Esophagus muscularis mucosa (tissue), 4 donors: ENCODE measurements around the gene ATG9A. TPM values are rescaled to one million over a fixed set of nuclear protein-coding genes. Genes with fewer than 3 reads are reported as not detected.

Experiments used
- DNase-seq: peaks from one replicate; pipeline ENCODE4 v3.0.0-alpha.2; 2017; ENCODE audit errors: extremely low spot score
- H3K27ac ChIP-seq, 4 donors: fragments of 200-600 bp; sonication (generic); replicated peaks in 1 of 4; 1 replicate in 3 of 4; 2 replicates in 1 of 4; pipeline ENCODE4 v1.5.1; 2016 to 2019; ENCODE audit warnings: mild to moderate bottlenecking in 1 of 4
- H3K27me3 ChIP-seq, 4 donors: fragments of 200-600 bp; sonication (generic); one replicate each; pipeline versions ENCODE4 v1.5.1 to v1.6.0; 2016 to 2019
- H3K36me3 ChIP-seq, 4 donors: fragments of 200-600 bp; sonication (generic); one replicate each; pipeline ENCODE4 v1.5.1; 2016 to 2019
- H3K4me1 ChIP-seq, 4 donors: fragments of 200-600 bp; sonication (generic); one replicate each; pipeline ENCODE4 v1.5.1; 2016 to 2019
- H3K4me3 ChIP-seq, 4 donors: fragments of 200-600 bp; sonication (generic); 1 replicate in 2 of 4; 2 replicates in 2 of 4; pipeline ENCODE4 v1.5.1; 2016 to 2019; ENCODE audit warnings: mild to moderate bottlenecking in 4 of 4, moderate library complexity in 1 of 4
- H3K9me3 ChIP-seq, 4 donors: fragments of 200-600 bp; sonication (generic); 1 replicate in 3 of 4; 2 replicates in 1 of 4; pipeline ENCODE4 v1.5.1; 2016 to 2019
- EP300 ChIP-seq: sonication (generic); formaldehyde crosslinking; IDR thresholded peaks from one replicate; pipeline ENCODE4 v1.6.1; 2017; ENCODE audit warnings: antibody characterized with exemption
- POLR2A ChIP-seq: fragments of 450-650 bp; IDR thresholded peaks from one replicate; pipeline ENCODE4 v1.6.1; 2017; ENCODE audit warnings: antibody characterized with exemption, moderate library complexity, mild to moderate bottlenecking, low read depth
- POLR2AphosphoS5 ChIP-seq, 2 donors: sonication (generic); formaldehyde crosslinking; IDR thresholded peaks; one replicate each; pipeline ENCODE4 v1.6.1; 2017; ENCODE audit warnings: antibody characterized with exemption in 2 of 2
- WGBS: methylation state at CpG from one replicate; pipeline ENCODE4 v1.1.5; 2018; 5-methylcytosine and 5-hydroxymethylcytosine counted together
- intact Hi-C: fragments of 100-400 bp; cut with DNase I; formaldehyde crosslinking; loops from one replicate; pipeline ENCODE4 v1.15.1; 2023
- total RNA-seq, 4 donors: library from RNA; depleted of rRNA; stranded (reverse); fragments of >200 nt; gene quantifications; one replicate each; pipeline versions ENCODE4 v1.1.0 to v1.2.1, GENCODE V29; 2016
- TF ChIP-seq, protein P1 (sequence below), 3 experiments: fragments of 200-600 bp in 2 of 3; fragments of 450-650 bp in 1 of 3; sonication (generic) in 2 of 3; IDR thresholded peaks; one replicate each; pipeline ENCODE4 v1.5.1; 2017 to 2019; ENCODE audit warnings: antibody characterized with exemption in 3 of 3, mild to moderate bottlenecking in 2 of 3, moderate library complexity in 1 of 3

ATG9A gene
- total RNA-seq, 4 donors from 2014 or later, result 41.5 to 75.3 (median 56.2) TPM

DNA sequence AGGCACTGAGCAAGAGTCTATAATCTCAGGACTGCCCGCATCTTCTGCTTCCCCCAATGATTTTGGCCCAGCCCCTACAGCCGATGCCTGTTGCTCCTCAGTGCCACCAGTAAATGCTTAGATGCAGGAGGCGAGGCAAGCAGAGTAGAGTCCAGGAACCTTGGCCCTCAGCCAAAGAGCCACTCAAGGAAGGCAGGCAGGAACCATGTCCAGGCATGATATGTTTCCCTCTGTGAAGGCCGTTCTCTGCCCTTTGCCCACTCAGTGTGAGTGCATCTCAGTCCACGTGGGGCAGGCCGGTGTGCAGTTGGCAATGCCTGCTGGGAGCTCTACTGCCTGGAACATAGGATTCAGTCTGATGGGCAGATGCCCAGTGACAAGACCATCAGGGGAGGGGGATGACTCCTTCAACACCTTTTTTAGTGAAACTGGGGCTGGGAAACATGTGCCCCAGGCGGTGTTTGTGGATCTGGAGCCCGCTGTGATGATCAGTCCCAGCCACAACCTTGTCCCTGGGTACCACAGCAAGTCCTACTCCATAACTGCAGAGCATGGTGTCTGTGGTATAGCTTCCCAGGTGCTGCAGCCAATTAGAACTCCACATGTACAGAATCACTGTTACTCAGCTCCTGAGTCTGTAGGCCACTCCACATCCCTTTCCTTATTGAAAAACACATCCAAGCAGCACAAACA lies 40.1 kb upstream of the ATG9A start:
- Histone ChIP-seq H3K4me3 (no peak overlapping the region), H3K9me3 (no peaks in the 10 kb centered on the region), H3K36me3 (no peaks in the 10 kb centered on the region), H3K27me3 (no peaks in the 10 kb centered on the region), H3K27ac (no peak overlapping the region), H3K4me1 (peaks cover 8 to 9% (median 8%) of the 10 kb centered on the region in 4 donors)
- 55% methylated on average over 6 of the region's 8 CpGs for WGBS
- no peak for DNase-seq
- intact Hi-C loops, result no loop called here
- TF ChIP-seq, protein P1, sequence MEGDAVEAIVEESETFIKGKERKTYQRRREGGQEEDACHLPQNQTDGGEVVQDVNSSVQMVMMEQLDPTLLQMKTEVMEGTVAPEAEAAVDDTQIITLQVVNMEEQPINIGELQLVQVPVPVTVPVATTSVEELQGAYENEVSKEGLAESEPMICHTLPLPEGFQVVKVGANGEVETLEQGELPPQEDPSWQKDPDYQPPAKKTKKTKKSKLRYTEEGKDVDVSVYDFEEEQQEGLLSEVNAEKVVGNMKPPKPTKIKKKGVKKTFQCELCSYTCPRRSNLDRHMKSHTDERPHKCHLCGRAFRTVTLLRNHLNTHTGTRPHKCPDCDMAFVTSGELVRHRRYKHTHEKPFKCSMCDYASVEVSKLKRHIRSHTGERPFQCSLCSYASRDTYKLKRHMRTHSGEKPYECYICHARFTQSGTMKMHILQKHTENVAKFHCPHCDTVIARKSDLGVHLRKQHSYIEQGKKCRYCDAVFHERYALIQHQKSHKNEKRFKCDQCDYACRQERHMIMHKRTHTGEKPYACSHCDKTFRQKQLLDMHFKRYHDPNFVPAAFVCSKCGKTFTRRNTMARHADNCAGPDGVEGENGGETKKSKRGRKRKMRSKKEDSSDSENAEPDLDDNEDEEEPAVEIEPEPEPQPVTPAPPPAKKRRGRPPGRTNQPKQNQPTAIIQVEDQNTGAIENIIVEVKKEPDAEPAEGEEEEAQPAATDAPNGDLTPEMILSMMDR (IDR thresholded peaks at IDR 0.05), result no peak
- TF ChIP-seq POLR2A (no peak), EP300 (no peak), POLR2AphosphoS5 (IDR thresholded peaks at IDR 0.05) (no peak)

DNA sequence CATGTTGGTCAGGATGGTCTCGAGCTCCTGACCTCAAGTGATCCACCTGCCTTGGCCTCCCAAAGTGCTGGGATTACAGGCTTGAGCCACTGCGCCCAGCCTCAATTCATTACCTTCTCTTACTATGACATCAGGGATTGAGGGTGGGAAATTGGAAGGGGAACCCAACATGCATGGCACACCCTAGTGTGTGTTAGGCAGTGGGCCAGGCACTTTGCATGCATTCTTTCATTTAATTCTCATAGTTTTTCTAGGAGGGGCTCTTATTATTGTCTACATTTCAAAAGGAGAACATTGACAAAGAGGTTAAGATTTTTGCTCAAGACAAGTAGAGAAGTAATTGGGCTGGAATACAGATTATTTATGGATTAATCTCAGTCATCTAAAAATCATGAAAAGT lies 38.9 kb upstream of the ATG9A start:
- no peak overlapping the region for H3K4me3 ChIP-seq
- H3K4me1 ChIP-seq, result no peaks in the 10 kb centered on the region
- TF ChIP-seq, protein P1 (IDR thresholded peaks at IDR 0.05), result no peak
- TF ChIP-seq EP300 (no peak), POLR2A (no peak), POLR2AphosphoS5 (IDR thresholded peaks at IDR 0.05) (no peak)
- no peak for DNase-seq
- H3K36me3 ChIP-seq, result no peaks in the 10 kb centered on the region
- WGBS, result 90% methylated on average over 2 of the region's 2 CpGs
- H3K9me3 ChIP-seq, result no peaks in the 10 kb centered on the region
- intact Hi-C loops, result no loop called here
- no peak overlapping the region for H3K27ac ChIP-seq
- H3K27me3 ChIP-seq, result no peaks in the 10 kb centered on the region

DNA sequence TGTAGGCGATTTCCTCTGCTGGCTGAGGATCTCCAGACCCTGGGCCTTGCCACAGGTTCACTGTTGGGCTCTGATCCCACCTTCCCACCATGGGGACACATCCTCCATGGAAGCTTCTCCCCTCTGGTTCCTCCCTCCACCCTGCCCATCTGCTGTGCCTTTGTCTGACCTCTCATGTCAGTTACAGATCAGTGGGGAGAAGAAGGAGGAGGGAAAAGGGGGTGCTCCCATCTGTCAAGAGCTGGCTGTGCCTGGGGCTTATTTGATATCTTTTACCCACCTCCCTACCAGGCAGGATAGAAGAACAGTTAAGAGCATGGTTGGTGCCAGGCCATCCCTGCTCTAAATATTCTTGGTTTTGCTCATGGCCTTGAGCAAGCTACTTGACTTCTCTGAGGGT lies 37.5 kb upstream of the ATG9A start:
- H3K4me1 ChIP-seq, result no peaks in the 10 kb centered on the region
- no peak overlapping the region for H3K27ac ChIP-seq
- no peaks in the 10 kb centered on the region for H3K9me3 ChIP-seq
- intact Hi-C loops, result no loop called here
- H3K36me3 ChIP-seq, result no peaks in the 10 kb centered on the region
- WGBS, result 100% methylated on average over 1 of the region's 1 CpG
- DNase-seq, result no peak
- no peak for TF ChIP-seq POLR2AphosphoS5 (IDR thresholded peaks at IDR 0.05)
- no peak for TF ChIP-seq EP300
- TF ChIP-seq, protein P1 (IDR thresholded peaks at IDR 0.05), result no peak
- no peak for TF ChIP-seq POLR2A
- H3K27me3 ChIP-seq, result peaks cover 0 to 5% (median 0%) of the 10 kb centered on the region in 4 donors
- H3K4me3 ChIP-seq, result no peak overlapping the region

DNA sequence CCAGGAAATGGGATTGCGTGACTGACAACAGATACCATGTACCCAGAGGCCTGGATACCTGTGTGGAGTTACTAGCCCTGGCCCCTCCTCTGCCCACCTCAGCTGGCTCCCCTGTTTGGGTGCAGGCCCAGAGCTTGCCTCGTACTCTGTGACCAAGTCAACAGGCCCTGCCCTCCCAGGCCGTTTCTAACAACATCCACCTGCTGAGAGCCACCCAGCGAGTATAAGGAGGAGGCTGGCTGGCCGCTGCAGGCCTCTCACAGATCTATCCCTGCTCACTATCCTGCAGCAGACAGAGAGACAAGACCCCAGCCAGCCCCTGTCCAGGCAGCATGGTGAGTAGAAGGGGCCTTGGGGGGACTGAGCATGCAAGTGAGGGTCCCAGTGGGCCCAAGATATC lies 36.8 kb upstream of the ATG9A start:
- Histone ChIP-seq H3K9me3 (no peaks in the 10 kb centered on the region), H3K36me3 (no peaks in the 10 kb centered on the region), H3K4me3 (no peak overlapping the region), H3K27me3 (peaks cover 0 to 11% (median 0%) of the 10 kb centered on the region in 4 donors), H3K4me1 (no peaks in the 10 kb centered on the region), H3K27ac (no peak overlapping the region)
- intact Hi-C loops, result no loop called here
- 83% methylated on average over 4 of the region's 5 CpGs for WGBS
- DNase-seq, result no peak
- TF ChIP-seq POLR2A (no peak), EP300 (no peak), POLR2AphosphoS5 (IDR thresholded peaks at IDR 0.05) (no peak)
- TF ChIP-seq, protein P1 (IDR thresholded peaks at IDR 0.05), result no peak
